ENCODE results near the gene S100A1.

S100A1 gene

GRCh38 chr1:153598309-153599172 is 29.7 kb upstream of the S100A1 start:
- ChIA-PET CTCF (interaction anchor here (0.7 to 3.6 kb wide), 11 partner anchors 9 to 88 kb away, joined by 3 to 21 read pairs (median 4); partner anchors contain the start of genes S100A1, S100A13 and S100A16), POLR2A (interaction anchor here (0.6 to 1.7 kb wide), 4 partner anchors 10 to 28 kb away, joined by 3 to 12 read pairs (median 4); partner anchors contain the start of gene S100A13)
- no peak for DNase-seq (ENCODE audit: low read depth, low spot score)
- no peak overlapping the region for H3K4me3 ChIP-seq (ENCODE audit: low read depth, low read length)
- TF ChIP-seq, protein P1, sequence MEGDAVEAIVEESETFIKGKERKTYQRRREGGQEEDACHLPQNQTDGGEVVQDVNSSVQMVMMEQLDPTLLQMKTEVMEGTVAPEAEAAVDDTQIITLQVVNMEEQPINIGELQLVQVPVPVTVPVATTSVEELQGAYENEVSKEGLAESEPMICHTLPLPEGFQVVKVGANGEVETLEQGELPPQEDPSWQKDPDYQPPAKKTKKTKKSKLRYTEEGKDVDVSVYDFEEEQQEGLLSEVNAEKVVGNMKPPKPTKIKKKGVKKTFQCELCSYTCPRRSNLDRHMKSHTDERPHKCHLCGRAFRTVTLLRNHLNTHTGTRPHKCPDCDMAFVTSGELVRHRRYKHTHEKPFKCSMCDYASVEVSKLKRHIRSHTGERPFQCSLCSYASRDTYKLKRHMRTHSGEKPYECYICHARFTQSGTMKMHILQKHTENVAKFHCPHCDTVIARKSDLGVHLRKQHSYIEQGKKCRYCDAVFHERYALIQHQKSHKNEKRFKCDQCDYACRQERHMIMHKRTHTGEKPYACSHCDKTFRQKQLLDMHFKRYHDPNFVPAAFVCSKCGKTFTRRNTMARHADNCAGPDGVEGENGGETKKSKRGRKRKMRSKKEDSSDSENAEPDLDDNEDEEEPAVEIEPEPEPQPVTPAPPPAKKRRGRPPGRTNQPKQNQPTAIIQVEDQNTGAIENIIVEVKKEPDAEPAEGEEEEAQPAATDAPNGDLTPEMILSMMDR (IDR thresholded peaks at IDR 0.05; ENCODE audit: insufficient read depth, low read length, missing control alignments), result no peak

GRCh38 chr1:153599847-153600246 is 28.4 kb upstream of the S100A1 start:
- DNase-seq (ENCODE audit: low read depth, low spot score), result no peak
- TF ChIP-seq, protein P1 (IDR thresholded peaks at IDR 0.05; ENCODE audit: insufficient read depth, low read length, missing control alignments), result no peak
- no peak overlapping the region for H3K4me3 ChIP-seq (ENCODE audit: low read depth, low read length)
- CTCF ChIA-PET, result interaction anchor here (0.8 to 3.6 kb wide), 9 partner anchors 13 to 89 kb away, joined by 3 to 21 read pairs (median 4); partner anchors contain the start of genes CHTOP, S100A1, S100A13 and S100A16
- POLR2A ChIA-PET, result no interaction called here

GRCh38 chr1:153602749-153603148 is 25.5 kb upstream of the S100A1 start:
- POLR2A ChIA-PET, result interaction anchor here (0.9 kb wide), 1 partner anchor 9 kb away, joined by 3 read pairs; no protein-coding TSS in a partner anchor
- CTCF ChIA-PET, result interaction anchor here (0.8 to 1.9 kb wide), 6 partner anchors 12 to 92 kb away, joined by 3 to 10 read pairs (median 4); partner anchors contain the start of gene S100A13

GRCh38 chr1:153606194-153606593 is 22.0 kb upstream of the S100A1 start:
- no peak for DNase-seq (ENCODE audit: low read depth, low spot score)
- H3K4me3 ChIP-seq (ENCODE audit: low read depth, low read length), result no peak overlapping the region
- TF ChIP-seq, protein P1 (IDR thresholded peaks at IDR 0.05; ENCODE audit: insufficient read depth, low read length, missing control alignments), result no peak
- POLR2A ChIA-PET, result interaction anchor here (0.7 kb wide), 2 partner anchors 34 to 73 kb away, joined by 3 read pairs; no protein-coding TSS in a partner anchor
- CTCF ChIA-PET, result interaction anchor here (0.9 to 2.6 kb wide), 3 partner anchors 73 to 110 kb away, joined by 3 to 12 read pairs (median 3); no protein-coding TSS in a partner anchor

More at GRCh38 chr1:153602749-153603148, 25.5 kb upstream of the S100A1 start:
- TF ChIP-seq, protein P1 (IDR thresholded peaks at IDR 0.05; ENCODE audit: insufficient read depth, low read length, missing control alignments), result no peak
- no peak for DNase-seq (ENCODE audit: low read depth, low spot score)
- H3K4me3 ChIP-seq (ENCODE audit: low read depth, low read length), result no peak overlapping the region

- ChIA-PET CTCF (interaction anchor here (0.7 to 2.8 kb wide), 7 partner anchors 9 to 112 kb away, joined by 3 to 13 read pairs (median 3); partner anchors contain the start of gene S100A13), POLR2A (interaction anchor here (0.9 to 2.8 kb wide), 3 partner anchors 12 to 23 kb away, joined by 3 to 20 read pairs (median 6); partner anchors contain the start of gene S100A13)
- TF ChIP-seq, protein P1 (IDR thresholded peaks at IDR 0.05; ENCODE audit: insufficient read depth, low read length, missing control alignments), result no peak
- no peak for DNase-seq (ENCODE audit: low read depth, low spot score)
- no peak overlapping the region for H3K4me3 ChIP-seq (ENCODE audit: low read depth, low read length)
Measured at GRCh38 chr1:153607381-153607780, 20.9 kb upstream of the S100A1 start.

All from AG04449 (cell line).